Cardiac fibroblast (primary cell): ENCODE measurements around the gene ATP4B.

Experiments
- DNase-seq, 2 donors: peaks; one replicate each; pipeline versions ENCODE4 v3.0.0 to v3.0.0-alpha.2; 2010; ENCODE audit warnings: low read depth in 2 of 2
- H3K4me3 ChIP-seq, 2 donors: replicated peaks in 1 of 2; 1 replicate in 1 of 2; 2 replicates in 1 of 2; pipeline ENCODE4 v1.5.1; 2011; ENCODE audit warnings: low read depth in 2 of 2, low read length in 2 of 2, mild to moderate bottlenecking in 2 of 2, moderate library complexity in 1 of 2
- CTCF ChIP-seq: IDR thresholded peaks from one replicate; pipeline ENCODE4 v1.5.1; 2011; ENCODE audit warnings: low read depth, mild to moderate bottlenecking, low read length, inconsistent platforms

Gene ATP4B

GRCh38 chr13:113621046-113621445 lies 37.0 kb downstream of the ATP4B start:
- DNase-seq: no peak
- H3K4me3 ChIP-seq: no peak overlapping the region
- TF ChIP-seq CTCF: no peak

- DNase-seq: no peak
- no peak for TF ChIP-seq CTCF
- H3K4me3 ChIP-seq: no peak overlapping the region
Measured at GRCh38 chr13:113620036-113620796, 37.8 kb downstream of the ATP4B start.

DNA sequence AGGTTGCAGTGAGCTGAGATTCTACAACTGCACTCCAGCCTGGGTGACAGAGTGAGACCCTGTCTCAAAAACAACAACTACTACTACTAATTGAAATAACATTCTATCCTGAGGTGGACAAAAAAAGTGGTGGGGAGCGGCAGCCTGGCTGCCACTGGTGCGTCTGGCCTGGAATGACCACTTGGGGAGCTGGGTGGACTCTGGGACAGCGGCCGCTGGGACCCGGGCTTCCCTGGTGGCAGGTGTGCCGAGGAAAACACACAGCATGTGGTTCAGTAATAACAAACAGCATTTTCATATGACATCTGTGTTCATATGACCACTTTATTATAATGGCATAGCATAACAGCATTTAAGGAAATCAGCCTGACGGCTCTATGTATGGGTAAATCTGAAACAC lies 39.5 kb downstream of the ATP4B start:
- no peak for DNase-seq
- no peak for TF ChIP-seq CTCF
- no peak overlapping the region for H3K4me3 ChIP-seq

DNA sequence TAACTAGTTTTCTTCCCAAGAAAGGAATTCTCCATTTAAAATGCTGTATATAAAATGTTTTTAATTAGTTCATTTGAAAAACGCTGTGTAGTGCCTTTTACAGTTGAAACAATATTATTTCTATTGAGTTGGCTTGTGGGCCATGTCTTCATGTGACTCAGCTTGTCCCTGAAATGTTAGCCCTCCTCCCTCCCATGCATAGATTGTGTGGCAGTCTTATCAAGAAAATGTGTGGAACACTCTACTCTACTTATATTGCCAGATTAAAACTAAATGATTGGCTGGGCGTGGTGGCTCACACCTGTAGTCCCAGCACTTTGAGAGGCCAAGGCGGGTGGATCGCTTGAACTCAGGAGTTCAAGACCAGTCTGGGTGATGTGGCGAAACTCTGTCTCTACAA lies 40.0 kb downstream of the ATP4B start:
- no peak for TF ChIP-seq CTCF
- DNase-seq: no peak
- H3K4me3 ChIP-seq: no peak overlapping the region

DNA sequence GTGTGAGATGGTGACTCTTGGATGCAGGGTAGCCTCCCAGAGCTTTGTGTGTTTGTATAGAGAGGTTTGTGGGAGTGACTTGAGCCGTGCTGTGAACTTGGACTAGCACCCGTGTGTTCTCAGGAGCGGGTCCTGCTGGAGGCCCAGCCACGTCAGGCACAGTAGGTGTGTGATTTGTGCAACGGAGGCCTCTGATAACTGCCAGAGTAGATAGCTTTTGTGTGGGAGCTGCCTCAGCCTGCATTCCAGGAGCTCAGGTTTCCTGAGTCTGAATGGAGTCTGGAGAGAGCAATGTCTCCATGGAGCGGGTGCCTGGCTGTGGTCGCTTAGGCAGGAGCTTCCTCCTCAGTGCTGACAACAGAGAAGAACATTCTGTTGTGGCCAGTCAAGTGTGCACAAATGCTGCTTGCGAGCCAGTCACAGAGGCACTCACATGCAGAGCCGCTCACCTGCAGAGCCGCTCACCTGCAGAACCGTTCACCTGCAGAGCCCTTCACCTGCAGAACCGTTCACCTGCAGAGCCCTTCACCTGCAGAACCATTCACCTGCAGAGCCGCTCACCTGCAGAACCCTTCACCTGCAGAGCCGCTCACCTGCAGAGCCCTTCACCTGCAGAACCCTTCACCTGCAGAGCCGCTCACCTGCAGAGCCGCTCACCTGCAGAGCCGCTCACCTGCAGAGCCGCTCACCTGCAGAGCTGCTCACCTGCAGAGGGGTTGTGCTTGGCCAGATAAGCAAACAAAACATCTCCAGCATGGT lies 40.8 kb downstream of the ATP4B start:
- TF ChIP-seq CTCF: no peak
- no peak overlapping the region for H3K4me3 ChIP-seq
- peak in 1 of 2 donors; percentile 53 for DNase-seq

DNA sequence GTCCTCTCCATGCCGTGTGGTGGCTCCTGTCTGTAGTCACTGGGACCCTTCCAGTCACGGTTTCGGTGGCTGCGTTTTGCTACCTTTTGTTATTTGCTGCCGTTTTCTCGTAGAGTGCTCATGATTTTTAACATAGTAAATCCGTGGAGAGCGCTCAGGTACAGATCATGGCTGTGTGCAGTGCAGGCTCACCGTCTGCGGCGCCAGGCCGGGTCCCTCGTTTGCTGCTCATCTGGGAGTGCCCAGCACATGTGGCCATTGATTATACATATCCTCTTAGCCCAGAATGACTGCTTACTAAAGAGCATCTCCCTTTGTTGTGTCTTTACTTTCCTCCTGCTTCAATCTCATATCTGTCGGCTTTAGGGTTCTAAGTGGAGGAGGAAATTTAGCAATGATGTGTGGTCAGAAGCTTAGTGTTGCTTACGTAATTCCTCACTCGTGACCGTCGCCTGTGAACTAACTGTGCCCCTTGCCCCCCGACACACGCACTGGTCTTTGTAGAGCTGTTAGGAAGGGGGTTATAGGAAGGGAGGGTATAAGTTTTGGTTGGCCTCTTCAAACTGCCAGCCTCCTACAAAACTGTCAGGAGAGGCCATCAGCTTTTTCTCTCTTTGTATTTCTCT lies 41.6 kb downstream of the ATP4B start:
- peak in 1 of 2 donors; percentile 67 for DNase-seq
- TF ChIP-seq CTCF: no peak
- no peak overlapping the region for H3K4me3 ChIP-seq
